Measurements from ENCODE around the gene FOXB1. TPM values are rescaled to one million over a fixed set of nuclear protein-coding genes. Genes with fewer than 3 reads are reported as not detected.

FOXB1 gene
- total RNA-seq, 1 donor from 2014 or later, result not detected

- no peaks in the 10 kb centered on the region for H3K9me3 Mint-ChIP-seq (ENCODE audit: unreplicated experiment)
- TF ChIP-seq, protein P1, sequence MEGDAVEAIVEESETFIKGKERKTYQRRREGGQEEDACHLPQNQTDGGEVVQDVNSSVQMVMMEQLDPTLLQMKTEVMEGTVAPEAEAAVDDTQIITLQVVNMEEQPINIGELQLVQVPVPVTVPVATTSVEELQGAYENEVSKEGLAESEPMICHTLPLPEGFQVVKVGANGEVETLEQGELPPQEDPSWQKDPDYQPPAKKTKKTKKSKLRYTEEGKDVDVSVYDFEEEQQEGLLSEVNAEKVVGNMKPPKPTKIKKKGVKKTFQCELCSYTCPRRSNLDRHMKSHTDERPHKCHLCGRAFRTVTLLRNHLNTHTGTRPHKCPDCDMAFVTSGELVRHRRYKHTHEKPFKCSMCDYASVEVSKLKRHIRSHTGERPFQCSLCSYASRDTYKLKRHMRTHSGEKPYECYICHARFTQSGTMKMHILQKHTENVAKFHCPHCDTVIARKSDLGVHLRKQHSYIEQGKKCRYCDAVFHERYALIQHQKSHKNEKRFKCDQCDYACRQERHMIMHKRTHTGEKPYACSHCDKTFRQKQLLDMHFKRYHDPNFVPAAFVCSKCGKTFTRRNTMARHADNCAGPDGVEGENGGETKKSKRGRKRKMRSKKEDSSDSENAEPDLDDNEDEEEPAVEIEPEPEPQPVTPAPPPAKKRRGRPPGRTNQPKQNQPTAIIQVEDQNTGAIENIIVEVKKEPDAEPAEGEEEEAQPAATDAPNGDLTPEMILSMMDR (IDR thresholded peaks at IDR 0.05; ENCODE audit: partially characterized antibody, unreplicated experiment), result no peak
- no peak overlapping the region for H3K4me3 Mint-ChIP-seq (ENCODE audit: unreplicated experiment)
- H3K27ac Mint-ChIP-seq (ENCODE audit: unreplicated experiment), result no peak overlapping the region
- no peaks in the 10 kb centered on the region for H3K4me1 Mint-ChIP-seq (ENCODE audit: low read depth, unreplicated experiment)
- DNase-seq, result no peak
- peaks cover 13% of the 10 kb centered on the region for H3K36me3 Mint-ChIP-seq (ENCODE audit: unreplicated experiment)
- H3K27me3 Mint-ChIP-seq (ENCODE audit: unreplicated experiment), result no peaks in the 10 kb centered on the region
Measured at GRCh38 chr15:59965741-59966140, 38.4 kb upstream of the FOXB1 start.

DNA sequence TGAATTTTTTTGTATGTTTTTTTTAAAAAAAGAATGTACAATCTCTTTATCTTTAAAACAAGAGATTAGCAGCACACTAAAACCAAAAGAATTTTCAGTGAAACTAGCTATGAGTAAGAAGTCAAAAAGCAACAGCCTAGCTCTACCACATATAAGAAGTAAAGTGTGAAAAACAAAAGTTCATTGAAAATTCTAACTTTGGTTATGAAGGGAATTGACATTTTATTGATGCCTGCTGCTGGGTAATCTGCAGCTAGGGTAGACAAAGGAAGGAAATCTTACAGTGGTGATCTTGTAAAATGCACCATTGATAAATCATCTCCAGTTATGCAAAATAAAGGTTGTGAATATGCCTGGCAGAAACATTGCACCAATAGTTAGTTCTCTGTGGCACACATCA lies 37.8 kb upstream of the FOXB1 start:
- Mint-ChIP-seq H3K27me3 (ENCODE audit: unreplicated experiment) (no peaks in the 10 kb centered on the region), H3K36me3 (ENCODE audit: unreplicated experiment) (peaks cover 9% of the 10 kb centered on the region), H3K9me3 (ENCODE audit: unreplicated experiment) (peaks cover 1% of the 10 kb centered on the region), H3K27ac (ENCODE audit: unreplicated experiment) (no peak overlapping the region), H3K4me1 (ENCODE audit: low read depth, unreplicated experiment) (no peaks in the 10 kb centered on the region), H3K4me3 (ENCODE audit: unreplicated experiment) (no peak overlapping the region)
- TF ChIP-seq, protein P1 (IDR thresholded peaks at IDR 0.05; ENCODE audit: partially characterized antibody, unreplicated experiment), result no peak
- no peak for DNase-seq

DNA sequence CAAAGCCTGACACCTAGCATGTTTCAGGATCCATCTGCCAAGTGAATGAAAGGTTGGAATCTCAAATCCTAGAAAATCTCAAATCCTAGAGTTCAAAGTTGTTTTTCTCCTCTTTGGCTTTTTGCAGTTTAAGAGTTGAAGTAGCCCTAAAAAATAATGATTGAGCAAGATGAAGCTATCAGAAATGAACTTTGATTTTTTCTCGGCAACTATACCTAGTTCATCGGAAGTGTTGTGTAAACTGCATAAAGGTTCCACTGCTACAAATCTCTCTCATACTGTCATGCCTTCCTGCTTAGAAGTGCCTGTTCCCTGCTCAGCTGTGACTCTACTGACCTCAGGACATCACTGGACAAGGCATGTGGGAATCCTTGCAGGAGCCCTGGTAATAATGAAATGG lies 35.8 kb upstream of the FOXB1 start:
- H3K27ac Mint-ChIP-seq (ENCODE audit: unreplicated experiment), result no peak overlapping the region
- H3K4me3 Mint-ChIP-seq (ENCODE audit: unreplicated experiment), result no peak overlapping the region
- no peak for DNase-seq
- no peaks in the 10 kb centered on the region for H3K27me3 Mint-ChIP-seq (ENCODE audit: unreplicated experiment)
- H3K36me3 Mint-ChIP-seq (ENCODE audit: unreplicated experiment), result peaks cover 9% of the 10 kb centered on the region
- TF ChIP-seq, protein P1 (IDR thresholded peaks at IDR 0.05; ENCODE audit: partially characterized antibody, unreplicated experiment), result no peak
- peaks cover 1% of the 10 kb centered on the region for H3K9me3 Mint-ChIP-seq (ENCODE audit: unreplicated experiment)
- H3K4me1 Mint-ChIP-seq (ENCODE audit: low read depth, unreplicated experiment), result no peaks in the 10 kb centered on the region

GRCh38 chr15:59972241-59972640 lies 31.9 kb upstream of the FOXB1 start:
- H3K4me3 Mint-ChIP-seq (ENCODE audit: unreplicated experiment), result no peak overlapping the region
- DNase-seq, result no peak
- H3K27me3 Mint-ChIP-seq (ENCODE audit: unreplicated experiment), result no peaks in the 10 kb centered on the region
- peaks cover 1% of the 10 kb centered on the region for H3K9me3 Mint-ChIP-seq (ENCODE audit: unreplicated experiment)
- no peak overlapping the region for H3K27ac Mint-ChIP-seq (ENCODE audit: unreplicated experiment)
- TF ChIP-seq, protein P1 (IDR thresholded peaks at IDR 0.05; ENCODE audit: partially characterized antibody, unreplicated experiment), result no peak
- no peaks in the 10 kb centered on the region for H3K36me3 Mint-ChIP-seq (ENCODE audit: unreplicated experiment)
- H3K4me1 Mint-ChIP-seq (ENCODE audit: low read depth, unreplicated experiment), result no peaks in the 10 kb centered on the region

- H3K36me3 Mint-ChIP-seq (ENCODE audit: unreplicated experiment), result no peaks in the 10 kb centered on the region
- no peaks in the 10 kb centered on the region for H3K9me3 Mint-ChIP-seq (ENCODE audit: unreplicated experiment)
- no peaks in the 10 kb centered on the region for H3K27me3 Mint-ChIP-seq (ENCODE audit: unreplicated experiment)
- H3K27ac Mint-ChIP-seq (ENCODE audit: unreplicated experiment), result no peak overlapping the region
- no peaks in the 10 kb centered on the region for H3K4me1 Mint-ChIP-seq (ENCODE audit: low read depth, unreplicated experiment)
- DNase-seq, result no peak
- no peak overlapping the region for H3K4me3 Mint-ChIP-seq (ENCODE audit: unreplicated experiment)
- TF ChIP-seq, protein P1 (IDR thresholded peaks at IDR 0.05; ENCODE audit: partially characterized antibody, unreplicated experiment), result no peak
Measured at GRCh38 chr15:59976480-59977271, 27.4 kb upstream of the FOXB1 start.

Data from glutamatergic neuron (in vitro differentiated cells).